GM19023 (cell line): ENCODE data around the gene METRNL.

Source experiments
- ATAC-seq: cut with Tn5 transposase; IDR thresholded peaks from one replicate; pipeline ENCODE4 v1.9.1; 2021; ENCODE audit warnings: mild to moderate bottlenecking, moderate library complexity; ENCODE audit not compliant: unreplicated experiment

Gene METRNL

GRCh38 chr17:83089328-83090132, 10.1 kb downstream of the METRNL start:
- no peak for ATAC-seq

DNA sequence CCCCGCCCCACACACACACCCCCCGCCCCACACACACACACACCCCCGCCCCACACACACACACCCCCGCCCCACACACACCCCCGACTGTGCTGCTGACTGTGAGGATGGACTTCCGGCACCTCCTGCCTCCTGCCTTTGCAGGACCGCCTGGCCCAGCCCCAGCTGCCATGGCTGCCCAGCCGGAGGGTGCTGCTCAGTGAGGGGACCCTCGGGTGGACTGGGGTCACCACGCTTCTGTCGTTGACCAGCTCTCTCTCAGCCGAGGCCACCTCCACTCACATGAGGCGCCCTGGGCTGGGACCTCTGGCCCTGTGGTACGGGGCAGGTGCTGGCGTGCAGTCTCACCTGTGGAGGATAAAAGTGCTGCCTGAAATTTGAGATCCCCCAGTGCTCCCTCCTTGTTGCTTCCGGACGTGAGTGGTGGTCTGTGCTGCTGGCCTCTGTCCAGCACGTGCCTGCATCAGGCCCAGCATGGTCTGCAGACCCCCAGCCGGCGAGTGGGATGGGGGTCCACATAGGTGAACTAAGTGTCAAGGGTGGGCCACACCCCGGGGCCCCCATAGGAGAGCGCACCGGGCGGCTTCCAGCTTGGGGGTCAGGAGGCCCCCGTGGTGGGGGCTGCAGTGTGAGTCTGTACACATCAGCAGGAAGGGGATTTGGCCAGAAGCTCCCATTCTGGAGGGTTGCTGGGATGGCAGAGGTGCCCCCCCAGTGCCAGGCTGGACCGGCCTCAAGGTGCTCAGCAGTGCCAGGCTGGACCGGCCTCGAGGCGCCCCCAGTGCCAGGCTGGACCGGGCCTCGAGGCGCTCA, 11.2 kb downstream of the METRNL start:
- no peak for ATAC-seq

DNA sequence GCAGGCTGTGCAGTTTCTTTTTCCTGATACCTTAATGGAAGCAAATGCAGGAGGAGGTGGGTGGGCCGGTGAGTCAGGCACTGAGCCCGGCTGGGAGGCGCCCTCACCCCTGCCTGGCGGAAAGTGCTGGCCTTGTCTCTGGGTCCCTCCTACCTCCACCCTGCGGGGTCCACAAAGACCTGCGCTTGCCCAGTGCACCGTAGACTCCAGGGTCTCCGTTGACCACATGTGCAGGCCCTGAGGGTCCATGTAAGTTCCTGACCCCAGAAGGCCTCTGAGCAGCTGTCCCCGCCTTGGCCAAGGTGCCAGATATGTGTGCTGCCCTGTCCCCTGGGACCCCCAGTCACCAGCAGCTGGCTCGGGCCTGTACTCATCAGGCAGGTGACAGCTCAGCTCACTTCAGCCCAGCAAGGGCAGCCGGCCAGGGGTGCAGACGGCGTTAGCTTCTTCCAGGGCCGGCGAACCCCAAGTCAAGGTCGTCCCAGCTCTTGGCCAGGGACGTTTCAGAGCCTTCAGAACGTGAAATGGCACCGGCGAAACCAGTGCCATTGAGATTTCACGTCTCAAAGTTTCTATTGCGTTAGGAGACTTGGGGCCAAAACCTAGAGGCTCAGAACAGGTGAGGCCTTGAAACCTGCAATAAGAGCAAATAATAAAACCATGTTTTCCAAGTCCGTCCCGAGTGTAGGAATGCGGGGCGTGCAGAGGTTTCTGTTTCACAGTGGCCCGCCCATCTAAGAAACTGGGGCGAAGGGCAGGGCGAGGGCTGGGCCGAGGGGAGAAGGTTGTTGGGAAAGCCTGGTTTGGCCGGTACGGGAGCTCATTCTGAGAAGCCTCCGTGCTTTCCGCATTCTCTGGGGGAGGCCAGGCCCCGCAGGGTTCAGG, 12.1 kb downstream of the METRNL start:
- ATAC-seq, result no peak

DNA sequence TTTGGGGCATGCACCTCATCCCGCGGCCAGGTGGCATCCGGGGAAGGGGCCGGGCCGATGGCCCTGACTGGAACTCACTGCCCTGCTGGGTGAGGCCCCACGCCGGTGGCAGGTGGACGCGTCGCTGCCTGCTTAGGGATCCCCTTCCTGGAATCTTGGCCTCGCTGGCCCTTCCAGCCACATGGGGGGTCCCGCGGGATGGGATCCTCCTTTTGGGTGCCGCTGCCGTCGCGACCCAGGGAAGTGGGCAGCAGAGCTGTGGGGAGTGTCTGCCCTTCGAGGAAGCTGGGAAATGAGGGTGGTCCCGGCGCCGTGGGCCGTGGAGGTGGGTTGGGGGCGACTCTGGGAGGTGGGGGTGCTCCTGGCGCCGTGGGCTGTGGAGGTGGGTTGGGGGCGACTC, 12.8 kb downstream of the METRNL start:
- no peak for ATAC-seq

DNA sequence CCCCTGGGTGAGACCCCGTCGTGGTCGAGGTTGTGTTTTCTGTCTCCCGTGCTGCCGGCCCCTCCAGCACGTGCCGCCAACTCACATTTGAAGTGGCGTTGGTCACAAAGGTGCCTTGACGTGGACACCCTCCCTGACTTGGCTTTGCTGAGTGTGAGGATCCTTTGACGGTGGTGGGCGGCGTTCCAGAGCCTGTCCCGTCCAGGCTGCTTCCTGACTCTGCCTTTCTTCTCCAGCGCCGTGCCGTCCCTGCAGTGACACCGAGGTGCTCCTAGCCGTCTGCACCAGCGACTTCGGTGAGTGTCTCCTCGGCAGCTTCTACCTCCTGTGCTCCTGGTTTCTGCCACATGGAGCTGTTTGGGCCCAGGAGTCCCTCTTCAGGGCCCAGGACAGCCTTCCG, 13.5 kb downstream of the METRNL start:
- no peak for ATAC-seq

GRCh38 chr17:83093506-83093905, 14.1 kb downstream of the METRNL start:
- ATAC-seq, result no peak

- ATAC-seq, result no peak
Observed at GRCh38 chr17:83094291-83094690, 14.9 kb downstream of the METRNL start.

GRCh38 chr17:83095016-83095415, 15.6 kb downstream of the METRNL start:
- no peak for ATAC-seq

DNA sequence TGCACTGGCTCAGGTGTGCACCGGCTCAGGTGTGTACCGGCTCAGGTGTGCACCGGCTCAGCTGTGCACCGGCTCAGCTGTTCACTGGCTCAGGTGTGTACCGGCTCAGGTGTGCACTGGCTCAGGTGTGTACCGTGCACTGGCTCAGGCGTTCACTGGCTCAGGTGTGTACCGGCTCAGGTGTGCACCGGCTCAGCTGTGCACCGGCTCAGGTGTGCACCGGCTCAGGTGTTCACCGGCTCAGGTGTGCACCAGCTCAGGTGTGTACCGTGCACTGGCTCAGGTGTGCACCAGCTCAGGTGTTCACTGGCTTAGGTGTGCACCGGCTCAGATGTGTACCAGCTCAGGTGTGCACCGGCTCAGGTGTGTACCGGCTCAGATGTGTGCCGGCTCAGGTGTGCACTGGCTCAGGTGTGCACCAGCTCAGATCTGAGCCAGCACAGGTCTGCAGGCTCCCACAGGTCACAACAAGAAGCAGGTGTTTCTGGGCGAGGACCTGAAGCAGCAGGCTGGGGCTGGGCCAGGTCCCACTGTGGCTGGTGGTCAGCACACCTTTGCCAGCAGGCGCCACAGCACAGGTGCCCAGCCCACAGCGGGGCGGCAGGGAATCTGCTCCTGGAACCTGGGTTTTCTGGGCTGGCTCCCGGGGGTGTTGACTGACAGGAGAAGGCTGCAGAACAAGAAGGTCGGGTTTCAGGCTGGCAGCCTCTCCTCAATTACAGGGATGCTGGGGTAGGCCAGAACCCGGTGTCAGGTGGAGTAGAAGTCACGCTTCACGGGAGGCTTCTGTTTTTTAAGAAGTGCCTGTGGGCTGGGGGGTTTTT, 17.2 kb downstream of the METRNL start:
- no peak for ATAC-seq

DNA sequence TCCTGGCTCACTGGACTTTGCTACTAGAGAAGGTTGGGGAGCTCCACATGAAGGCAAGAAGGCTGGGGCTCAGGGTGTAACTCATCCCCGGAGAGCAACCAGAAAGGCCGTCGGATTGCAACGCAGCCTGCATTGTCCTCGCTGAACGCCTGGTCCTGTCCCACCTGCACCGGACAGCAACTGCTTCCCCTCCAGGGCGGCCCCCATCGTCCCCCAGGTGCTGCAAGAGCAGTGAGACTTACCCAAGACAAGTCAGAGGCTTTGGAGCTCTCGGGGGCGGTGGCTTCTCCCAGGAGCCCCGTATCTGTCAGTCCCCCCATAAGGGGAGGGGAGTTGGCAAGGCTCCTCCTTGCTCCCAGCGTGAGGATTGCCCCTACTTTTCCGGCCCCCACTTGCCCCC, 18.4 kb downstream of the METRNL start:
- no peak for ATAC-seq

DNA sequence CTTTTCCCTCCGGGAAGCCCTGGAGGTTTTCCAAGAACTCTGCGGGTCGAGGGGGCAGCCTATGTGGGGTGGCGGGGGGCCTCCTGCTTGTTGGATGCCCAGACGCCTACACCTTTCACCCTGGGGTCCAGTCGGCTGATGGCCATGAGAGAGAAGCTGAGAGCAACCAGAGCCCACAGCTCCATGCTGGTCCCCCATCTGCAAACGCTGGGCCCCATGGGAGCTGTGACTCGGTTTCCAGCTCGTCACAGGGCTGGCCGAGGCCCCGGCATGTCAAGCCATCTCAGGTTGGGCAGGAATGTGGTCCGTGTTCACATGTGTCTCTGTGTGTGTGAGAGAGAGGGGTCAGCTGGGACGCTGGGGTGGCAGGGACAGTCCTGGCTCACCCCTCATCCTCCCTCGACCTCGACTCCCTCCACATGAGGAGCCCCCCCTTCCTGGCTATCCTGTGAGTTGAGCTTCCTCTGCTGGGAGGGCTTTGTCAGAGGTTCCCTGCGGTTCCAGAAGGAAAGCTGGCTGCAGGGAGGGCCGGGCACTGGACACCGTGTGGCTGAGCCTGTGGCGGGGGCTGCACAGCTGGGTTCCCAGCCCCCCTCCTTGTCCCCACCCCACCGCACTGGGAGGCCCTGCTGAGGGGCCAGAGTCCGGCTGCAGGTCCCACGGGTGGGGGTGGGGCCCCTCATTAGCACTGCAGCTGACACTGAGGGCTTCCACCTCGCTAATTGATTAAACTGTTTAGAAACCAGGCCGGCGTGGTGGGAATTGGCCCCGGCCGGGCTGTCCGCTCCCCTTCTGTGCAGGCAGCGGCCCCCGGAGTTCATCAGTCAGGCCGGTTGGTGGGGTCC, 19.1 kb downstream of the METRNL start:
- no peak for ATAC-seq

- no peak for ATAC-seq
Observed at GRCh38 chr17:83099086-83099555, 19.7 kb downstream of the METRNL start.

- ATAC-seq, result no peak
Observed at GRCh38 chr17:83099570-83100181, 20.3 kb downstream of the METRNL start.

GRCh38 chr17:83100220-83100852, 20.9 kb downstream of the METRNL start:
- no peak for ATAC-seq

- no peak for ATAC-seq
Observed at GRCh38 chr17:83100853-83101391, 21.5 kb downstream of the METRNL start.

GRCh38 chr17:83101805-83102480, 22.5 kb downstream of the METRNL start:
- no peak for ATAC-seq

- no peak for ATAC-seq
Observed at GRCh38 chr17:83103200-83103942, 24.0 kb downstream of the METRNL start.
